AG08395 (cell line): ENCODE results near the gene ENTR1.
A peak's percentile ranks its signal among the peaks of the same experiment; 100 is the strongest.
"Not testable (repeated sequence)": the region's sequence is repeated elsewhere in the genome, so short reads cannot be mapped to it uniquely, and the experiment has no call there.

Experiments
- DNase-seq: peaks from one replicate; pipeline ENCODE4 v3.0.0; 2012; ENCODE audit warnings: mixed read lengths, low spot score

ENTR1 gene

GRCh38 chr9:136438548-136439480 is 28.4 kb upstream of the ENTR1 start:
- DNase-seq: peak; percentile 34

DNA sequence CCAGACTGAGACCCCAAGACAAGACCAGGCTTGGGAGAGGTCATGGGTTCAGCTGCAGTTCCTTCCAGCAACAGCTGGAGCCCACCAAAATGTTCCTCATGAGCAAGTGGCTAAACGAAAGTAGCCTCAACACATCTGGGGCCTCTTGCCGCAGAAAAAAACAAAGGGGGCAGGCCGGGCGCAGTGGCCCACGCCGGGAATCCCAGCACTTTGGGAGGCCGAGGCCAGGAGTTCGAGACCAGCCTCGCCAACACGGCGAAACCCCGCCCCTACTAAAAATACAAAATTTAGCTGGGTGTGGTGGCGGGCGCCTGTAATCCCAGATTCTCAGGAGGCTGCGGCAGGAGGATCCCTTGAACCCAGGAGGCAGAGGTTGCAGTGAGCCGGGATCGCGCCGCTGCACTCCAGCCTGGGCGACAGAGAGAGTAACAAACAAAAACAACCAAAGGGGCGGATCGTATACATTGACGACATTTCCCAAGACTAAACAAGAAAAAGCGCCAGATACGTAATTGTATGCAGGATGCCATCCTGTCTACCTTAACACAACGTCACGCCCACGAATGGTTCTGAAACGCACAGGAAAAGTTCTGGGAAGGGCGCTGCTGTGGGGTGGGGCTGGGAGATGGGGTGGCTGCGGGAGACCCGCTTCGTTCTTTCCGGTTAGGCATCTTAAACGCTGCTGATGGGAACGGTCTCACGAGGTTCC is 27.6 kb upstream of the ENTR1 start:
- DNase-seq: peak; percentile 7

DNA sequence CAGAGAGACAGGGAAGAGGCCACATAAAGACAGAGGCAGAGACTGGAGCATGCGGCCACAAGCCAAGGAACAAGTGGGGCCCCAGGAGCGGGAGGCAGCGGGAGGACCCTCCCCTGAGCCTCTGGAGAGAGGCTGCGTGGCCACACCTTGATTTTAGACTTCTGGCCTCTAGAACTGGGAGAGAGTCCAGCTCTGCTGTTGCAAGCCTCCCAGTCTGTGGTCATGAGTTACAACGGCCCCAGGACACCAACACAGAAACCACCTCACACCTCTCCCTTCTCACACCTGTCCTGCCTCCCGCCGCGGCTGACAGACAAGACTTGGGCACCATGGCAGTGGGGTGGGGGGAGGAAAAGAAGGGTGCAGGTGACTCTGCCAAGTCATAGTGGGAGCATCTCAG is 27.0 kb upstream of the ENTR1 start:
- peak; percentile 48 for DNase-seq

DNA sequence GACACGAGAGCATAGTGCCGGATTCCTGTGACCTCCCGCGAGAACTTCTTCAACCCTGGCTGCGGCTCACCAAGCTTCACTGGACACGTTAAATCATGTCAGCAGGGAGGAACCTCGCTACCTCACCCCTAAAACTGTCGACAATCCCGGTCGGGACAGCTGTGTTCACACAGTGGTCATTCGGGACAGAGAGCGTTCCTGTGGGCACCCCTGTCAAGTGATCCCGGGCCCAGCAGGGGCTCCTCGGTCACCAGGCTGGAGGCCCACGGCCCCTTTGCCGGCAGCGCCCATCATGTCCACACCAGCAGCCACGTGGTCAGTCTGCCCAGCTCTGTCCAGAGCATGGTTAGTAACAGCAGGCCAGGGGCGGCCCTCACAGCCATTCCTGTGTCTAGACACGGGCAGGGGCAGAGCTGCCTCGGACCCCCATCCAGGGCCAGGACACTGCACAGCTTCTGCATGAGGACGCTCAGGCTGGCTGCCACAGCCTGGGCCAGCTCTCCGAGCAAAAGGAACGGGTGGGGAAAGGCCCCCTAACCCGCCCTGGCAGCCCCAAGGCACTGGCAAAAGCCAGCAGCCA is 25.7 kb upstream of the ENTR1 start:
- no peak for DNase-seq

- no peak for DNase-seq
Observed at GRCh38 chr9:136434580-136435169, 24.3 kb upstream of the ENTR1 start.

- no peak for DNase-seq
Observed at GRCh38 chr9:136433849-136434579, 23.6 kb upstream of the ENTR1 start.

- no peak for DNase-seq
Observed at GRCh38 chr9:136433043-136433715, 22.8 kb upstream of the ENTR1 start.

- no peak for DNase-seq
Observed at GRCh38 chr9:136432591-136432990, 22.2 kb upstream of the ENTR1 start.

DNA sequence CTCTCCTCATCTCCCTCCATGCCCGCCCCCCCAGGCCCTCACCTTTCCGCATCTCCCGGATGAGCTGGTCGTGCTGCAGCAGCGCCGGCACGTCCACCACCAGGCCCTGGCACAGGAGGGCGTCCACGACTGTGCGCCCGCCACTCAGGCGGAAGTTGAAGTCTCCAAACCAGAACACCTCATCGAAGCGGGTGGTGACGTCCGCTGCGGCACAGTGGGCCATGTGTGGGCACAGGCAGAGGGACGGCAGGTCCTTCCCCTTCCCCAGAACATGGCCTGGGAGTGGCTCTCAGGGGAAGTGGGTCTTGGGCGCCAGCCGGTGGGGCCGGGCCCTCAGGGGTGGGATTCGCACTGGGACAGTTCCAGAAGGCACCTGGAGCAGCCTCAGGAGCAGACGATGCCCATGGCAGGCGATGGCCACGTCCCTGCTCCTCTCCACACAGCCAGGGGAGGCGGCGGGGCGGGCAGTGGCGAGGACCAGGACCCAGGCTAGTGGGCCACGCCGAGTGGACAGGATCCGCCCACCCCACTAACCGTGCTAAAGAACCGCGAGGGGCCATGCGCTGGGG is 21.5 kb upstream of the ENTR1 start:
- no peak for DNase-seq

- no peak for DNase-seq
Observed at GRCh38 chr9:136430588-136431234, 20.3 kb upstream of the ENTR1 start.

DNA sequence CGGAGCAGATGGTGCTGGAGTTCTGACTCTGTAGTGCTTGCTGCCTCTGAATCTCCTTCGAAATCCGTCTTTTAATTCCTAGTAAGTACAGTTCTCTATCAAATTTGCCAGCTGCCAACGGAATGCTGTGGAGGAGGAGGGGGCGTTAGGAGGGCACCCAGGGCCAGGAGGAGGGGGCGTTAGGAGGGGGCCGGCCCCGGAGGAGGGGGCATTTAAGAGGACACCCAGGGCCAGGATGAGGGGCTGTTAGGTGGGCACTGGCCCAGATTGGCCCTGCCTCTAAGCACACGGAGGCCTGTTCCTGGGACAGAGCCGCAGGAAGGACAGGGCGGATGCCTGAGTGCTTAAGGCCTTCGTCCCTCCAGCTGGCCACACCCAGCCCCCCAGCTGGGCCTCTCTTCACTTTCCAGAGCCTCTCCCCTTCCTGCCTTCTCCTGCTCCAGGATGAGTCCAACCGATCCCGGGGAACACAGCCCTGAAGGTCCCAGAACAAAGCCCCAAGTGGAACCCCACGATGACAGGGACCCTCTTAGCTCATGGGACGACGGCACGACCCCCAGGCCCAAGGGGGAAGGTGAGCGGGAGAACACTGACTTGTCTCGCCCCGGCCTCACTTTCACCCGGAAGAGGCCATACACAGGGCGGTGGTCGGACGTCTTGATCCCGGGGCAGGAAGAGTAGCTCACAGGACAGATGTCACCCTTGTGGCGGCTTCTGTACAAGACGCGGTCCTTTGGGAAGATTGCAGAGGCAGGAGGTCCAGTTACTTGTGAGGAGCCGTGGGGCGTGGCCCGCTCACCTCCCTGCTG is 19.5 kb upstream of the ENTR1 start:
- no peak for DNase-seq

DNA sequence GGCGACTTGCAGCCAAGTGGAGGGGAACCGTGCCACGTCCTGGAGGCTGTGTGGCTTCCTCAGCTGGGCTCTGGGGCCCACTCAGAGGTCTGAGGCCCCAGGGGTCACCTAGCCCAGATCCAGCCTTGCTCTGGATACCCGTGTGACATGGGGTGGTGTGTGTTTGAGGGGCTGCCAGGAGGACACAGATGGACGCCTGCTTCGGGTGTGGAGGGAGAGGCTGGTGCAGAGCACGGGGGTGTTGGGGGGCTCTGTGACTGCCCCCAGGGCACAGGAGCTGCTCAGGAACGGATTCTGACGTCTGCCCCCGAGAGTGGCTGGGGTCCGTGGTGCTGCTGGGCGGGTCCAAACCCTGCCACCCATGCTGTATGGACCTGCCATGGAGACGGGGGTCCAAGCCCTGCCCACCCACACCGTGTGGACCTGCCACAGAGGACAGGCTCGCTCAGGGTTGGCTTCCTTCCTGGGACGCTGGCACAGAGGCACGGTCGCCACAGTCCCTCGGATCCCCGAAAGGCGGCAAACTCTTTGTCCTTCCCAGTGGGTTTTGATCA is 18.7 kb upstream of the ENTR1 start:
- no peak for DNase-seq

DNA sequence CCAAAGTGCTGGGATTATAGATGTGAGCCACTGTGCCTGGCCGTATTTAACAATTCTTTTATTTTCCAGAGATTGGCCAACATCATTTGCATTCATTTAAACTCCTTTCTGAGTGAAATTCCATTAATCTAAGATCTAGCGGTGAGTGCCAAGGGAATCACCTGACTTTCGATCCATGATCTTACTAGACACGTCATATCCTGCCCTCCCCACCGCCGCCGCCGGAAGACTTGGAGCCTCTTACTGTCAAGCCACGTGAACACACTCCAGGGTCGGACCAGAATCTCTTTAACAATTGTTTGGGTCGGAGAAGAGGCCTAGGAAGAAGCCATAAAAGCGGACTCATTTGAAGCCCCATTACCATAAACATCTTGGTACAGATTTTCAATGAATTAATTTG is 16.4 kb upstream of the ENTR1 start:
- DNase-seq: no peak

- not testable (repeated sequence) for DNase-seq
Observed at GRCh38 chr9:136425367-136425766, 15.0 kb upstream of the ENTR1 start.

DNA sequence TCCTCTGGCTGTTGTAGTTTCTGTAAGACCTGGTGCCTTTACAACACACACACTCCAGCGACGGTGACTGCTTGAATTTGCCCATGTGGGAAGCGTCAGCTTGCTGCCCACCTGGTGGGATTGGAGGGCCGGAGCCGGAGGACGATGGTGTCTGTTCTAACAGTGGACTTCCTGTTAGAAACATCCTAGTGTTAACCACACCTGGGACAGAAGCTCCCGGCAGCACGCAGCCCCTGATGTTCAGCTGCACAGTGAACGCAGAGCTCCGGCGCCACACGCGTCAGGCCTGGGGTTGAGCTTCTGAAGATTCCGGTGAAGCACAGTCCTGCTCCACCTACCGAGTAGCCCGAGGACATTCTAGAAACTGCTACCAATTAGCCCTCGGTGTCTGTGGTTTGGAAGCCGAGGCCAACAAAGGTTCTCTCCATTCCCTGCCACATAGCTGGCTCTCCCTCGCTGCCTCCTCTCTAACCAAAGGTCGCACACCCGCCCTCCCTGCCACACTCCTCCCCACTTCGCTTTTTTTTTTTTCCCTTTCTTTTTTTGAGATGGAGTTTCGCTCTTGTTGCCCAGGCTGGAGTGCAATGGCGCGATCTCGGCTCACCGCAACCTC is 14.4 kb upstream of the ENTR1 start:
- no peak for DNase-seq

DNA sequence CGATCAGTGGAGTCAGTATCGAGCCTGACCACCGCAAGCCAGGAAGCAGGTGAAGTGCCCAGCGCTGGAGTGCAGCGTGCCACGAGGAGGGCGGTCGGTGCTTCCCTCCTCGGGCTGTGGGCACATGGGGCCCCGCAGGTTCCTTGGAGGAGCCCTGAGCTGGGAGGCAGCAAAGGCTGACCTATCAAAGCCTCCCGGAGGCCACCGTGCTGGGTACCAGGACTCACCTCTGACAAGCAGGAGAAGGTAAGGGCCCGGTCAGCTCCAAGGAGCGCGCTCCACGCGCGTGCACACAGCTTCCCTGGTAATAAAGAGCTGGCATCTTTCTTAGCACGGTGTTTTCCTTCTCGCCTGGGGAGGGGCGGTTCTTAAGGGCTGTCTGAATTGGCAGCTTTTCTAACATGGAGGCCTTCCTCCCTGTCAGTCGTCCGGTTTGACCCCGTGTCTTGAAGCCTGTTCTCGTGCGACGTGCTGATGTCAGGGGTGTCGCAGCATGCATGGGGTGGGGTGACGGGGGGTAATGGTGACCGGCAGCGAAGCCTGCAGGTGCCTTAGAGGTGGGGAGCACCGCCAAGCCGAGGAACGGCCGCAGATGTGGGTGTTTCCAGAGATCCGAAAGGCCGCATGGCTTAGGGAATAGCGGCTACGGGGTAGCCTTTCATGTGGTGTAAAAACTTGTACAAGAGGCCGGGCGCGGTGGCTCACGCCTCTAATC is 13.2 kb upstream of the ENTR1 start:
- no peak for DNase-seq

GRCh38 chr9:136422876-136423275 is 12.5 kb upstream of the ENTR1 start:
- DNase-seq: no peak

- no peak for DNase-seq
Observed at GRCh38 chr9:136421791-136422190, 11.4 kb upstream of the ENTR1 start.
